ENCODE data around the gene RAB10. TPM values are rescaled to one million over a fixed set of nuclear protein-coding genes. Genes with fewer than 3 reads are reported as not detected.
A peak's percentile ranks its signal among the peaks of the same experiment; 100 is the strongest.

RAB10 gene
- total and polyA plus RNA-seq, 2 of the 13 experiments (the other 11 are each of a cell fraction or from before 2014, with no cell fraction given), result 48.2 to 120 TPM

DNA sequence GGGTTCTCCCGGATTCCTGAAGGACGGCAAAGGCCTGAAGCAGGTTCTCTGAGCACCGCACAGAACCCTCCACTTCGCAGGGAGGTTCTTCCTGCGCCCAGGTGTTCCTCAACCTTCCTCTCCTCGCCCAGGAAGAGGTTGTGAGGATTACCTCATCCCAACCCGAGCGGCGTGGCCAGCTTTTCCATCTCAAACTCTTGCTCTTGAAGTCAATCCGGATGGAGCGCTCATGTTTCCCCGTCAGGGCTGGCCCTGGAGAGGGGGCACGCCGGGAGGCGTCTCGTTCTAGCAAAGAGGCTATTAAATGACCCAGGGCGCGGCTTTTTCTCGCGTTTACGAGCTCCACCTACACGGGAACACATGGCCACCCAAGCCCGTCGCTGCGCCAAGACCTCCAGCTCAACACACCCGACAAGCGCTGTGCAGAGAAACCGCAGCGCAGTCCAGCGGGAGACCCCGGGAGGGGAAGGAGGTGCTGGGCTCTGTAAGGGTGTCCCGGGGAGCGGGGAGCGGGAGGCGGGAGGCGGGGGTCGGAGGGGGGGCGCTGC, 540 bp upstream of the RAB10 start (continued):
- TF ChIP-seq, protein P1, sequence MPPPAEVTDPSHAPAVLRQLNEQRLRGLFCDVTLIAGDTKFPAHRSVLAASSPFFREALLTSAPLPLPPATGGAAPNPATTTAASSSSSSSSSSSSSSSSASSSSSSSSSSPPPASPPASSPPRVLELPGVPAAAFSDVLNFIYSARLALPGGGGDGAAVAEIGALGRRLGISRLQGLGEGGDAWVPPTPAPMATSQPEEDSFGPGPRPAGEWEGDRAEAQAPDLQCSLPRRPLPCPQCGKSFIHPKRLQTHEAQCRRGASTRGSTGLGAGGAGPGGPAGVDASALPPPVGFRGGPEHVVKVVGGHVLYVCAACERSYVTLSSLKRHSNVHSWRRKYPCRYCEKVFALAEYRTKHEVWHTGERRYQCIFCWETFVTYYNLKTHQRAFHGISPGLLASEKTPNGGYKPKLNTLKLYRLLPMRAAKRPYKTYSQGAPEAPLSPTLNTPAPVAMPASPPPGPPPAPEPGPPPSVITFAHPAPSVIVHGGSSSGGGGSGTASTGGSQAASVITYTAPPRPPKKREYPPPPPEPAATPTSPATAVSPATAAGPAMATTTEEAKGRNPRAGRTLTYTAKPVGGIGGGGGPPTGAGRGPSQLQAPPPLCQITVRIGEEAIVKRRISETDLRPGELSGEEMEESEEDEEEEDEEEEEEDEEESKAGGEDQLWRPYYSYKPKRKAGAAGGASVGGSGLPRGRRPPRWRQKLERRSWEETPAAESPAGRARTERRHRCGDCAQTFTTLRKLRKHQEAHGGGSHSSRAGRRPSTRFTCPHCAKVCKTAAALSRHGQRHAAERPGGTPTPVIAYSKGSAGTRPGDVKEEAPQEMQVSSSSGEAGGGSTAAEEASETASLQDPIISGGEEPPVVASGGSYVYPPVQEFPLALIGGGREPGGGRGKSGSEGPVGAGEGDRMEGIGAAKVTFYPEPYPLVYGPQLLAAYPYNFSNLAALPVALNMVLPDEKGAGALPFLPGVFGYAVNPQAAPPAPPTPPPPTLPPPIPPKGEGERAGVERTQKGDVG (CRISPR knock-in tag; IDR thresholded peaks at IDR 0.05; ENCODE audit: borderline replicate concordance), result no peak
- TF ChIP-seq, protein P2, sequence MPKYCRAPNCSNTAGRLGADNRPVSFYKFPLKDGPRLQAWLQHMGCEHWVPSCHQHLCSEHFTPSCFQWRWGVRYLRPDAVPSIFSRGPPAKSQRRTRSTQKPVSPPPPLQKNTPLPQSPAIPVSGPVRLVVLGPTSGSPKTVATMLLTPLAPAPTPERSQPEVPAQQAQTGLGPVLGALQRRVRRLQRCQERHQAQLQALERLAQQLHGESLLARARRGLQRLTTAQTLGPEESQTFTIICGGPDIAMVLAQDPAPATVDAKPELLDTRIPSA (CRISPR knock-in tag; IDR thresholded peaks at IDR 0.05; ENCODE audit: borderline replicate concordance), result 0 out of 2 replicates have a peak, but pooled peaks have one; percentile 44
- no peak for TF ChIP-seq PCBP1 (IDR thresholded peaks at IDR 0.05; ENCODE audit: borderline replicate concordance, low read depth, low read length)
- TF ChIP-seq MATR3 (CRISPR knock-in tag; IDR thresholded peaks at IDR 0.05), result no peak
- no peak; the same call in none of the 2 replicates for TF ChIP-seq HDAC1 (CRISPR knock-in tag; IDR thresholded peaks at IDR 0.05)
- TF ChIP-seq, protein P3, sequence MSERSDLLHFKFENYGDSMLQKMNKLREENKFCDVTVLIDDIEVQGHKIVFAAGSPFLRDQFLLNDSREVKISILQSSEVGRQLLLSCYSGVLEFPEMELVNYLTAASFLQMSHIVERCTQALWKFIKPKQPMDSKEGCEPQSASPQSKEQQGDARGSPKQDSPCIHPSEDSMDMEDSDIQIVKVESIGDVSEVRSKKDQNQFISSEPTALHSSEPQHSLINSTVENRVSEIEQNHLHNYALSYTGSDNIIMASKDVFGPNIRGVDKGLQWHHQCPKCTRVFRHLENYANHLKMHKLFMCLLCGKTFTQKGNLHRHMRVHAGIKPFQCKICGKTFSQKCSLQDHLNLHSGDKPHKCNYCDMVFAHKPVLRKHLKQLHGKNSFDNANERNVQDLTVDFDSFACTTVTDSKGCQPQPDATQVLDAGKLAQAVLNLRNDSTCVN (CRISPR knock-in tag; IDR thresholded peaks at IDR 0.05; ENCODE audit: borderline replicate concordance), result 0 out of 2 replicates have a peak, but pooled peaks have one; percentile 55
- no peak; the same call in 1 of the 2 replicates for TF ChIP-seq PRMT3 (CRISPR knock-in tag; IDR thresholded peaks at IDR 0.05; ENCODE audit: borderline replicate concordance, low read depth)
- TF ChIP-seq ZBTB21 (CRISPR knock-in tag; IDR thresholded peaks at IDR 0.05), result no peak
- no peak for TF ChIP-seq NFYC (CRISPR knock-in tag; IDR thresholded peaks at IDR 0.05)
- no peak for TF ChIP-seq ZNF569 (CRISPR knock-in tag; IDR thresholded peaks at IDR 0.05; ENCODE audit: borderline replicate concordance)
- TF ChIP-seq NFKB2 (CRISPR knock-in tag; IDR thresholded peaks at IDR 0.05; ENCODE audit: borderline replicate concordance), result no peak
- TF ChIP-seq ZNF629 (CRISPR knock-in tag; conservative IDR thresholded peaks at IDR 0.05), result no peak
- TF ChIP-seq, protein P4, sequence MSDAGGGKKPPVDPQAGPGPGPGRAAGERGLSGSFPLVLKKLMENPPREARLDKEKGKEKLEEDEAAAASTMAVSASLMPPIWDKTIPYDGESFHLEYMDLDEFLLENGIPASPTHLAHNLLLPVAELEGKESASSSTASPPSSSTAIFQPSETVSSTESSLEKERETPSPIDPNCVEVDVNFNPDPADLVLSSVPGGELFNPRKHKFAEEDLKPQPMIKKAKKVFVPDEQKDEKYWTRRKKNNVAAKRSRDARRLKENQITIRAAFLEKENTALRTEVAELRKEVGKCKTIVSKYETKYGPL (CRISPR knock-in tag; IDR thresholded peaks at IDR 0.05), result no peak
- no peak for TF ChIP-seq FOXM1 (CRISPR knock-in tag; IDR thresholded peaks at IDR 0.05)
- TF ChIP-seq ZNF253 (CRISPR knock-in tag; IDR thresholded peaks at IDR 0.05; ENCODE audit: borderline replicate concordance), result 0 out of 2 replicates have a peak, but pooled peaks have one; percentile 65
- TF ChIP-seq, protein P5, sequence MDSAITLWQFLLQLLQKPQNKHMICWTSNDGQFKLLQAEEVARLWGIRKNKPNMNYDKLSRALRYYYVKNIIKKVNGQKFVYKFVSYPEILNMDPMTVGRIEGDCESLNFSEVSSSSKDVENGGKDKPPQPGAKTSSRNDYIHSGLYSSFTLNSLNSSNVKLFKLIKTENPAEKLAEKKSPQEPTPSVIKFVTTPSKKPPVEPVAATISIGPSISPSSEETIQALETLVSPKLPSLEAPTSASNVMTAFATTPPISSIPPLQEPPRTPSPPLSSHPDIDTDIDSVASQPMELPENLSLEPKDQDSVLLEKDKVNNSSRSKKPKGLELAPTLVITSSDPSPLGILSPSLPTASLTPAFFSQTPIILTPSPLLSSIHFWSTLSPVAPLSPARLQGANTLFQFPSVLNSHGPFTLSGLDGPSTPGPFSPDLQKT (CRISPR knock-in tag; IDR thresholded peaks at IDR 0.05; ENCODE audit: borderline replicate concordance), result no peak
- TF ChIP-seq THYN1 (CRISPR knock-in tag; IDR thresholded peaks at IDR 0.05; ENCODE audit: borderline replicate concordance, low read depth), result peak; percentile 92; the same call in 1 of the 2 replicates
- TF ChIP-seq EHMT2 (IDR thresholded peaks at IDR 0.05; ENCODE audit: borderline replicate concordance, low read depth, low read length), result peak; percentile 47; the same call in 1 of the 2 replicates
- no peak for TF ChIP-seq ZNF256 (CRISPR knock-in tag; conservative IDR thresholded peaks at IDR 0.05)
- no peak for TF ChIP-seq MTF2 (CRISPR knock-in tag; IDR thresholded peaks at IDR 0.05; ENCODE audit: borderline replicate concordance)
- TF ChIP-seq ZNF792 (CRISPR knock-in tag; IDR thresholded peaks at IDR 0.05), result no peak
- TF ChIP-seq ZNF615 (CRISPR knock-in tag; IDR thresholded peaks at IDR 0.05; ENCODE audit: borderline replicate concordance), result no peak
- TF ChIP-seq ZNF33A (CRISPR knock-in tag; IDR thresholded peaks at IDR 0.05; ENCODE audit: borderline replicate concordance), result no peak

Data from HepG2 (cell line).